Esophagus squamous epithelium (tissue), 4 donors: ENCODE measurements around the gene GRIK1.

ENCODE experiments used
- POLR2A ChIP-seq, 4 donors: fragments of 450-650 bp; IDR thresholded peaks; one replicate each; pipeline ENCODE4 v1.6.1; 2017; ENCODE audit warnings: antibody characterized with exemption in 4 of 4, mild to moderate bottlenecking in 4 of 4, moderate library complexity in 3 of 4
- TF ChIP-seq, protein P1 (sequence below), 6 experiments: fragments of 450-650 bp in 4 of 6; fragments of 200-600 bp in 2 of 6; sonication (generic) in 2 of 6; IDR thresholded peaks; one replicate each; pipeline ENCODE4 v1.5.1; 2016 to 2019; ENCODE audit warnings: antibody characterized with exemption in 6 of 6, mild to moderate bottlenecking in 4 of 6, moderate library complexity in 4 of 6

DNA sequence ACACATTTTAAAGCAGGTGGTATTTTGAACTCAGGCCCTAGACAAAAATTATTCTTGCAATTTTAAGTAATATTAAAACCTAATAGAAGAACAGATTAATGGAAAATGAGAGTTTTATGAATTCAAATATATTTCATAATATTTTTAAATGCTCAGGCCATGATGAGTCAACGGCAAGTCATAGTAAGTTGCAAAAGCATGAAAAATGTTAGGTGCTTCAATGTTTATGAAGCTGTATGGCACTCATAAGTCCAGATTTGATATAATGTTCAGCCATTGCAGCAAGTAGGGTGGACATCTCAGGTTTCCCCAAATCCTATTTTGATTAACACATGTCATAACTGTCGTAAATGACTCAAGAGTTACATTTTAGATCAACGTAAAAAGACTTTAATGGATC, 112.6 kb downstream of the GRIK1 start:
- TF ChIP-seq, protein P1, sequence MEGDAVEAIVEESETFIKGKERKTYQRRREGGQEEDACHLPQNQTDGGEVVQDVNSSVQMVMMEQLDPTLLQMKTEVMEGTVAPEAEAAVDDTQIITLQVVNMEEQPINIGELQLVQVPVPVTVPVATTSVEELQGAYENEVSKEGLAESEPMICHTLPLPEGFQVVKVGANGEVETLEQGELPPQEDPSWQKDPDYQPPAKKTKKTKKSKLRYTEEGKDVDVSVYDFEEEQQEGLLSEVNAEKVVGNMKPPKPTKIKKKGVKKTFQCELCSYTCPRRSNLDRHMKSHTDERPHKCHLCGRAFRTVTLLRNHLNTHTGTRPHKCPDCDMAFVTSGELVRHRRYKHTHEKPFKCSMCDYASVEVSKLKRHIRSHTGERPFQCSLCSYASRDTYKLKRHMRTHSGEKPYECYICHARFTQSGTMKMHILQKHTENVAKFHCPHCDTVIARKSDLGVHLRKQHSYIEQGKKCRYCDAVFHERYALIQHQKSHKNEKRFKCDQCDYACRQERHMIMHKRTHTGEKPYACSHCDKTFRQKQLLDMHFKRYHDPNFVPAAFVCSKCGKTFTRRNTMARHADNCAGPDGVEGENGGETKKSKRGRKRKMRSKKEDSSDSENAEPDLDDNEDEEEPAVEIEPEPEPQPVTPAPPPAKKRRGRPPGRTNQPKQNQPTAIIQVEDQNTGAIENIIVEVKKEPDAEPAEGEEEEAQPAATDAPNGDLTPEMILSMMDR (IDR thresholded peaks at IDR 0.05) = no peak
- TF ChIP-seq POLR2A (IDR thresholded peaks at IDR 0.05) = no peak
